Transverse colon (tissue), 4 donors: ENCODE data around the gene MARS1.

Source experiments
- CTCF ChIP-seq, 5 experiments: fragments of 200-600 bp in 3 of 5; fragments of 450-650 bp in 2 of 5; sonication (generic) in 3 of 5; IDR thresholded peaks; 1 replicate in 2 of 5; 2 replicates in 3 of 5; pipeline ENCODE4 v1.5.1; 2016 to 2017; ENCODE audit warnings: antibody characterized with exemption in 5 of 5, inconsistent platforms in 3 of 5, mild to moderate bottlenecking in 2 of 5, moderate library complexity in 1 of 5
- POLR2AphosphoS5 ChIP-seq, 3 donors: sonication (generic); formaldehyde crosslinking; IDR thresholded peaks; one replicate each; pipeline ENCODE4 v1.6.1; 2016; ENCODE audit warnings: antibody characterized with exemption in 3 of 3

GRCh38 chr12:57441846-57442427, 45.9 kb upstream of the MARS1 start:
- TF ChIP-seq POLR2AphosphoS5 (IDR thresholded peaks at IDR 0.05) (no peak), CTCF (IDR thresholded peaks at IDR 0.05) (no peak)
